ENCODE data around the gene NTNG2.

NTNG2 gene

DNA sequence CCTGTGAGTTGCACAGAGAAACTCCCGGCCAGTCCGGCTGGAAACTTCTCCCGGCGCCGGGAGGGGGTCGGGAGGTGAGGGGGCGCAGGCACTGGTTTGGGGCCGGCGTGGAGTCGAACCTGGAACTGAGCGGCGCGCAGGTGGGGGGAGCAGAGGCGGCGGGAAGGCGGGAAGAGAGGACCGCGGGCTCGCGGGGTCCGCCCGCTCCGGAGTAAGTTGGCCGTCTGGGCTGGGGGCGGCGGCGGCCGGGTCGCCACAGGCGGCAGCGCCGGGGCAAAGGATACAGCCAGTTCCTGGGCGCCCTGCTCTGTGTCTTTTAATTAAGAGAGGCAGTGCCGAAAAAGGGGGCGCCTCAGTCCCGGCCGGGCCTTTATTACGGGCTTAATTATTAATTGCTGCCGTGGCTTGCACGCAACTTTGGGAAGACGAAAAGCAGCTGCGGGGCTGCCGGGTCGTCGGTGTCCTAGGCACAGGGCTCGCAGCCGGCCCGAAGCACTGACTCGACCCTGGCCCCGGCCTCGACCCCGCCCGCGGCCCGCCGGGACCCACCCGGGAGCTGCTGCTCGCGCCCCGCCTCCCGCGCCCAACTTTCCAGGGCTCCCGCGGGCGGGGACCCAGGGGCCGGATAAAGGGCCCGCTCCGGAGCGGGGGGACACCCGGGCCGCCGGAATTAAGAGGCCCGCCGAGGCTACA is 1.1 kb downstream of the NTNG2 start:
- peak overlapping the region; percentile 46 for H3K4me3 ChIP-seq (ENCODE audit: low read depth, low read length, poor library complexity, severe bottlenecking)
- H3K27me3 ChIP-seq (ENCODE audit: insufficient read depth, low read length) = peaks cover 7% of the 10 kb centered on the region; the same call in 1 of the 2 replicates
- H4K20me1 ChIP-seq (ENCODE audit: insufficient read depth, low read length) = no peaks in the 10 kb centered on the region
- no peaks in the 10 kb centered on the region for H3K36me3 ChIP-seq (ENCODE audit: insufficient read depth, low read length)
- H3K9ac ChIP-seq (ENCODE audit: low read length) = no peak overlapping the region
- peak overlapping the region; percentile 47; the same call in 1 of the 2 replicates for H3K4me2 ChIP-seq (ENCODE audit: low read length)
- peaks cover 7% of the 10 kb centered on the region for H3K4me1 ChIP-seq (ENCODE audit: insufficient read depth, low read length, severe bottlenecking)
- no peaks in the 10 kb centered on the region for H3K79me2 ChIP-seq (ENCODE audit: insufficient read depth, low read length)
- no peaks in the 10 kb centered on the region for H3K9me2 ChIP-seq (ENCODE audit: low read depth, low read length)
- H2AFZ ChIP-seq (ENCODE audit: low read length) = no peak overlapping the region
- H3K9me3 ChIP-seq (ENCODE audit: low read length) = no peaks in the 10 kb centered on the region
- H3K27ac ChIP-seq (ENCODE audit: low read depth, low read length, poor library complexity, severe bottlenecking) = no peak overlapping the region
- TF ChIP-seq EZH2 (IDR thresholded peaks at IDR 0.05; ENCODE audit: borderline replicate concordance, low read length) = no peak
- TF ChIP-seq, protein P1, sequence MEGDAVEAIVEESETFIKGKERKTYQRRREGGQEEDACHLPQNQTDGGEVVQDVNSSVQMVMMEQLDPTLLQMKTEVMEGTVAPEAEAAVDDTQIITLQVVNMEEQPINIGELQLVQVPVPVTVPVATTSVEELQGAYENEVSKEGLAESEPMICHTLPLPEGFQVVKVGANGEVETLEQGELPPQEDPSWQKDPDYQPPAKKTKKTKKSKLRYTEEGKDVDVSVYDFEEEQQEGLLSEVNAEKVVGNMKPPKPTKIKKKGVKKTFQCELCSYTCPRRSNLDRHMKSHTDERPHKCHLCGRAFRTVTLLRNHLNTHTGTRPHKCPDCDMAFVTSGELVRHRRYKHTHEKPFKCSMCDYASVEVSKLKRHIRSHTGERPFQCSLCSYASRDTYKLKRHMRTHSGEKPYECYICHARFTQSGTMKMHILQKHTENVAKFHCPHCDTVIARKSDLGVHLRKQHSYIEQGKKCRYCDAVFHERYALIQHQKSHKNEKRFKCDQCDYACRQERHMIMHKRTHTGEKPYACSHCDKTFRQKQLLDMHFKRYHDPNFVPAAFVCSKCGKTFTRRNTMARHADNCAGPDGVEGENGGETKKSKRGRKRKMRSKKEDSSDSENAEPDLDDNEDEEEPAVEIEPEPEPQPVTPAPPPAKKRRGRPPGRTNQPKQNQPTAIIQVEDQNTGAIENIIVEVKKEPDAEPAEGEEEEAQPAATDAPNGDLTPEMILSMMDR (IDR thresholded peaks at IDR 0.05; ENCODE audit: low read length) = no peak
- no peaks in the 10 kb centered on the region for H3F3A ChIP-seq (ENCODE audit: insufficient read depth, low read length)

DNA sequence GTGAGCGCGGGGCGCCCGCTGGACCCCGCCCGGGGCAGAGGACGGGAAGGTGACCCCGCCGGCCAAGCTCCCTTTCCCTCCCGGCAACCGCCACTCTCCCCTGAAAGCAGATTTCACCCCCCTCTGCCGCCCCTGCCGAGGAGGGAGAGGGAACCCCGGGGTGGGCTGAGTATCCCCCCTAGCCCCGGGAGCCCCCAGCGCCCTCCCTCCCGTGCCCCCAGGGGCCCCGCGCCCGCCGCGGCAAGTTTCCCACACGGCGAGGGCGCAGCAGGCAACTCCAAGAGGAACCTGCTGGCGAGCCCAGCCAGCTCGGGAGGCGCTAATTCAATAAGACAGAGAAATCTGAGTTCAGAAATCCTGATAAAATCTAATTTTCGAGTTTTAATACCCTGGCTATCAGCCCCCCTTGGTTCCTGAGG is 1.6 kb downstream of the NTNG2 start:
- Histone ChIP-seq H4K20me1 (ENCODE audit: insufficient read depth, low read length) (no peaks in the 10 kb centered on the region), H3K4me3 (ENCODE audit: low read depth, low read length, poor library complexity, severe bottlenecking) (no peak overlapping the region), H3K79me2 (ENCODE audit: insufficient read depth, low read length) (no peaks in the 10 kb centered on the region), H3K36me3 (ENCODE audit: insufficient read depth, low read length) (no peaks in the 10 kb centered on the region), H3K4me2 (ENCODE audit: low read length) (no peak overlapping the region), H3K9ac (ENCODE audit: low read length) (no peak overlapping the region), H3F3A (ENCODE audit: insufficient read depth, low read length) (no peaks in the 10 kb centered on the region), H3K9me3 (ENCODE audit: low read length) (no peaks in the 10 kb centered on the region), H3K27ac (ENCODE audit: low read depth, low read length, poor library complexity, severe bottlenecking) (no peak overlapping the region), H3K9me2 (ENCODE audit: low read depth, low read length) (no peaks in the 10 kb centered on the region), H3K27me3 (ENCODE audit: insufficient read depth, low read length) (peaks cover 7% of the 10 kb centered on the region; the same call in 1 of the 2 replicates), H2AFZ (ENCODE audit: low read length) (no peak overlapping the region), H3K4me1 (ENCODE audit: insufficient read depth, low read length, severe bottlenecking) (peaks cover 7% of the 10 kb centered on the region)
- no peak for TF ChIP-seq EZH2 (IDR thresholded peaks at IDR 0.05; ENCODE audit: borderline replicate concordance, low read length)
- TF ChIP-seq, protein P1 (IDR thresholded peaks at IDR 0.05; ENCODE audit: low read length) = no peak

DNA sequence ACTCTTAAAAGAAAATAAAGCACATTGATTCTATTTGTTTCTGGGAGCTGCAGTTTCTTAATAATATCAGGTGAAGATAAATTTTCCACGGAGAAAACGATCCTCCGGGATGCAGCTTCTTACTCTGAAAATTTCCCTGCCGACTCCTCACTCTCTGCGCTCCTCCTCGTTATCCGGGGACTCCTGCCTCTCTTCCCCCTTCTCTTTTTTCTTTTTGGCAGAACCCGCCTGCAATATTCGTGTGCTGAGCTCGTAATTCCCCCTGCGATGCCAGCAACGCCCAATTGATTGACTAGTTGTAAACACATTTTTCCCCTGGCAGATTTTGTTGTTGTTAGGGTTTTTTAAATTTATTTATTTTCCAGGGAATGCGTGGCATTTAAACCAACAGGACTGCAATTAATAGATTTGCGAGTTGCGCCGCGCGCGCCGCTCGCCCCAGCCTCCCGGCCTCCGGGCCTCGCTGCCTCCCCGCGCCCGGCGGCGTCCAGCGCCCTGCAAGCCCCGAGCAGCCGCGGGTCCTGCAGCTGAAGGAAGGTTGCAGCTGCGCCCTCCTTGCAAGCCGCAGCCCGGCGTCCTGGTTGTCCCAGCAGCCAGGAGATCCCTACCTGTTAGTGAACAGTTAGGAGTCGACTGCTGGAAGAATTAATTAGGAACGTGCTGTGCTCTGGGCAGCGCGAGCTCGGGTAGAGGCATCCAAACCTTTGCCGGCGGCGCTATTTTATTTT is 2.2 kb downstream of the NTNG2 start:
- no peak overlapping the region for H3K4me2 ChIP-seq (ENCODE audit: low read length)
- no peak overlapping the region for H3K9ac ChIP-seq (ENCODE audit: low read length)
- no peak overlapping the region for H3K27ac ChIP-seq (ENCODE audit: low read depth, low read length, poor library complexity, severe bottlenecking)
- H3K4me1 ChIP-seq (ENCODE audit: insufficient read depth, low read length, severe bottlenecking) = peaks cover 7% of the 10 kb centered on the region
- no peaks in the 10 kb centered on the region for H3K9me3 ChIP-seq (ENCODE audit: low read length)
- no peaks in the 10 kb centered on the region for H3K9me2 ChIP-seq (ENCODE audit: low read depth, low read length)
- no peaks in the 10 kb centered on the region for H3K79me2 ChIP-seq (ENCODE audit: insufficient read depth, low read length)
- peaks cover 7% of the 10 kb centered on the region; the same call in 1 of the 2 replicates for H3K27me3 ChIP-seq (ENCODE audit: insufficient read depth, low read length)
- no peak for TF ChIP-seq EZH2 (IDR thresholded peaks at IDR 0.05; ENCODE audit: borderline replicate concordance, low read length)
- TF ChIP-seq, protein P1 (IDR thresholded peaks at IDR 0.05; ENCODE audit: low read length) = no peak
- H3K4me3 ChIP-seq (ENCODE audit: low read depth, low read length, poor library complexity, severe bottlenecking) = no peak overlapping the region
- no peaks in the 10 kb centered on the region for H3K36me3 ChIP-seq (ENCODE audit: insufficient read depth, low read length)
- no peaks in the 10 kb centered on the region for H3F3A ChIP-seq (ENCODE audit: insufficient read depth, low read length)
- no peaks in the 10 kb centered on the region for H4K20me1 ChIP-seq (ENCODE audit: insufficient read depth, low read length)
- no peak overlapping the region for H2AFZ ChIP-seq (ENCODE audit: low read length)

Data from OCI-LY1 (cell line).